ENCODE measurements around the gene SLC37A1. TPM values are rescaled to one million over a fixed set of nuclear protein-coding genes. Genes with fewer than 3 reads are reported as not detected.

SLC37A1 gene
- 1.7 and 1.8 TPM in 2 replicates for total RNA-seq

GRCh38 chr21:42513151-42513984 is at the start of gene SLC37A1:
TSS of gene SLC37A1 (plus strand) at chr21:42513852. CDS start at chr21:42518455, 4,603 bp downstream.

GRCh38 chr21:42496120-42496838 is 17.4 kb upstream of the SLC37A1 start, which contains the start of gene RSPH1:
TSS of gene RSPH1 (minus strand) at chr21:42496224. CDS start at chr21:42496186, 38 bp downstream.

Other genes with a start within 250 kb of the SLC37A1 start
- gene TFF3, start 198.4 kb upstream of the SLC37A1 start, total RNA-seq: not detected in 2 replicates
- not detected in 2 replicates for gene TFF2, start 162.9 kb upstream of the SLC37A1 start, total RNA-seq
- gene TFF1, start 147.3 kb upstream of the SLC37A1 start, total RNA-seq: not detected in 2 replicates
- gene TMPRSS3, start 117.8 kb upstream of the SLC37A1 start, total RNA-seq: not detected in 2 replicates
- gene UBASH3A, start 110.0 kb upstream of the SLC37A1 start, total RNA-seq: not detected in 2 replicates
- not detected in 2 replicates for gene RSPH1, start 17.6 kb upstream of the SLC37A1 start, total RNA-seq
- 7.2 and 8.9 TPM in 2 replicates for gene PDE9A, start 139.8 kb downstream of the SLC37A1 start, total RNA-seq

Data from myometrial cell (primary cell).